Activated CD4-positive, alpha-beta T cell treated with anti-CD3 and anti-CD28 coated beads, Interleukin-2, Interleukin-6, amounts not matched to agents 100 ng/mL and 50 ng/mL, durations not matched to agents 16 hours and 8 hours (primary cell): ENCODE data around the gene DHRS4L2.
A peak's percentile ranks its signal among the peaks of the same experiment; 100 is the strongest.
"Not testable (repeated sequence)": the region's sequence is repeated elsewhere in the genome, so short reads cannot be mapped to it uniquely, and the experiment has no call there.

Experiments
- DNase-seq: peaks from one replicate; pipeline ENCODE4 v3.0.0-alpha.2; 2020

DHRS4L2 gene

DNA sequence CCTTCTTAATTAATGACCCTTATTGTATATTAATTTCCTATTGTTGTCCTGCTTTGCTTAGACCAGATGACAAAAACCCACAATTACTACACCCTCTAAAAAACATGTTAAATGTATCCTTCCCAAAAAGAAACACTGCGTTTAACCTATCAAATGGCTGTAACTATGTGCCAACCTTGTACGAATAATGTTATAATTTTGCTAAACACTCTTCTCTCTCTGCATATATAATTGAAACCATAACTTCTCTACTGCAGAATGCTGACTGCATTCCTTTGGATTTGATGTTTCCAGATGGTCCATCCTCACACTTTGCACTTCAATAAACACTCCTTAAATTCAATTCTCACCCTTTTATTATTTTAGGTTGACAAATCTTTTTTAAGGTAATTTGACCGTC is 31.8 kb downstream of the DHRS4L2 start:
- DNase-seq: not testable (repeated sequence)

DNA sequence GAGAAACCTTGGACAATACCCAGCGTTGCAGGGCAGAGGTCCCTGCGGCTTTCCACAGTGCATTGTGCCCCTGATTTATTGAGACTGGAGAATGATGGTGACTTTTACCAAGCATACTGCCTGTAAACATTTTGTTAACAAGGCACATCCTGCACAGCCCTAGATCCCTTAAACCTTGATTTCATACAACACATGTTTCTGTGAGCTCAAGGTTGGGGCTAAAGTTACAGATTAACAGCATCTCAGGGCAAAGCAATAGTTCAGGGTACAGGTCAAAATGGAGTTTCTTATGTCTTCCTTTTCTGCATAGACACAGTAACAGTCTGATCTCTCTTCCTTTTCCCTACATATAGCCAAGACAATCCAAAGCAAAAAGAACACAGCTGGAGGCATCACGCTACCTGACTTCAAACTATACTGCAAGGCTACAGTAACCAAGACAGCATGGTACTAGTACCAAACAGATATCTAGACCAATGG is 36.2 kb downstream of the DHRS4L2 start:
- DNase-seq: not testable (repeated sequence)

DNA sequence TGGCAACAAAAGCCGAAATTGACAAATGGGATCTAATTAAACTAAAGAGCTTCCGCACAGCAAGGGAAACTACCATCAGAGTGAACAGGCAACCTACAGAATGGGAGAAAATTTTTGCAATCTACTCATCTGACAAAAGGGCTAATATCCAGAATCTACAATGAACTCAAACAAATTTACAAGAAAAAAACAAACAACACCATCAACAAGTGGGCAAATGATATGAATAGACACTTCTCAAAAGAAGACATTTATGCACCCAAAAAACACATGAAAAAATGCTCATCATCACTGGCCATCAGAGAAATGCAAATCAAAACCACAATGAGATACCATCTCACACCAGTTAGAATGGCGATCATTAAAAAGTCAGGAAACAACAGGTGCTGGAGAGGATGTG is 41.0 kb downstream of the DHRS4L2 start:
- DNase-seq: not testable (repeated sequence)

DNA sequence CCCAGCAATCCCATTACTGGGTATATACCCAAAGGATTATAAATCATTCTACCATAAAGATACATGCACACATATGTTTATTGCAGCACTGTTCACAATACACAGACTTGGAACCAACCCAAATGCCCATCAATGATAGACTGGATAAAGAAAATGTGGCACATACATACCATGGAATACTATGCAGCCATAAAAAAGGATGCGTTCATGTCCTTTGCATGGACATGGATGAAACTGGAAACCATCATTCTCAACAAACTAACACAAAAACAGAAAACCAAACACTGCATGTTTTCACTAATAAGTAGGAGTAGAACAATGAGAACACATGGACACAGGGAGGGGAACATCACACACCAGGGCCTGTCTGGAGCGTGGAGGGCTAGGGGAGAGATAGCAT is 42.6 kb downstream of the DHRS4L2 start:
- DNase-seq: not testable (repeated sequence)

DNA sequence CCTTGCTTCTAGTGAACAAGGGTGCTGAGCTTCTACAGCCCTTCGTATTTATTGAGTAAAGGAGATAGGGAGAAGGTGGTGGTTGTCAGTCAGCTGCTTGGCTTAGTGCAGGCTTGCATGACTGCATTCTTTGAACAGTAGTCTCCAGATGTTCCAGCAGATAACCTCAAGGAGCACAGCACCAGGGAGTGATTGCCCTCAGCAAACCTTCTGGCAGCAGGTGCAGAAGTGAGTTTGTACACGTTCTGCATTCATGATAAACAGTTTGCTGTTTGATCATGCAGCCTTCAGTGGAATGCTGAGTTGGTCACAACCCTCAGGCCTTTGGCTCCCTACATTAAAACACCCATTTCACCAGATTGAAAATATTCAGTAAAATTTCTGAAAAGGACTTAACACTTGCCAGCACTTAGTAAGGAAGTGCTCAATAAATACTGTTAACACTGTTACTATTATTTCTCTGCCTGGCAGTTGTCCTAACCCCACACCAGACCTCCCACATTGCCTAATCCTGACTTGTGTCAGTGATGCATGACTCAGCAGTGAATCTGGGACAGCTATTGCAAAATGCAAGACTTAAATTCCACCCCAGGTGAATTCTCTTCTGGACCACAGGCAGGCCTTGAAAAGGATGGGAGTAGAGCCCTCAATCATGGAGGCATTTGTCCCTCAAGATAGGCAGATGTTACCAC is 44.1 kb downstream of the DHRS4L2 start:
- no peak for DNase-seq

DNA sequence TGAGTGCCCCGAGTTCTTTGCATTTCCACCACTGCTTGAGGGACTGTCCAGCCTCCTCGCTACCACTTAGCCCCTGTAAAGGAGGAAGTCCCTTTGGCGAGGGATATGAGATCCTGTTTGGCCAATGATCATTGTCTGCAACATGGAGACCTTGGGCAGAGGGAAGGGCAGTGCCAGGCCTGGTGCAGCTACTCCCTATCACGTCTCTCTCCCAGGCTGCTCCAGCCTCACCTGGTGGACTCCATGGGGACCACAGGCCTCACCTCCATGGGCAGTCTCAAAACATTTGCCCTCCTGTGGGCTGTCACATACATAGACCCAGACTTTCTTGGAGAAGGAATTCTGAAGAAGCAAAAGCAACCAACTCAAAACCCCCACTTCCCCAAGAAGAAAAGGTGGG is 47.0 kb downstream of the DHRS4L2 start:
- DNase-seq: not testable (repeated sequence)

DNA sequence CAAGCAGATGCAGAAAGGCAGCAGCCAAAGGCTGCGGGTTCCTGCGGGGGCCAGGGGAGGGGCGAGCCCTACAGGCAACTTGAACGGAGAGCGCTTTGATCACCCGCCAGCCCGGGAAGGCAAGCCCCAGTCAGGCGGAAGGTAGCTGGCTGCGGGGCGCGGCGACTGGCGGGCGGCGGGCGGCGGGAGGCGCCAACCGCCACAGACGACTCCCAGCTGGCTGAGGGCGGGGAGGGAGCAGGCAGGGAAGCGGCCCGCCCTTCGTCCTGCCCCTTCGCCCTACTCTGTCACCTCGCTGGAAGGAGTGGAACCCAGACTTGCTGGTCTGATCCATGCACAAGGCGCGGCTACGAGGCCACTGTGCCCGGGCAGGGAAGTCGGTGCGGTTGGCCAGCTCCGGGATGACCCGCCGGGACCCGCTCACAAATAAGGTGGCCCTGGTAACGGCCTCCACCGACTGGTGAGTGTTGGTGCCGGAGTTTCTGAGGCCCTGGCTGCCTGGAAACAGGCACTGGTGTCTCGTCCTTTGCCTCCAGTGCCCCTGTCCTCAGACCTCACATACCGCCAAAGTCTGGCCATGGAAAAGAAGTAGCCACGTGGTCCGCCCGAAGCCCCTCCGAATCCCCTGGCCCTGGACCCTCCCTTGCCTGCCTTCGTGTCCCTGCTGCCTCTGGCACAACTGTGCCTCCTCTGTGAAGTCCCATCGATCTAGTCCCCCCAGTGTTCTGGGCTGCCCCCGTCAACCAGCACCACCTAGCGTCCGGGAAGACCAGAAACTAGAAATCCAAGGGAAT is 47.6 kb downstream of the DHRS4L2 start:
- peak; percentile 76 for DNase-seq

DNA sequence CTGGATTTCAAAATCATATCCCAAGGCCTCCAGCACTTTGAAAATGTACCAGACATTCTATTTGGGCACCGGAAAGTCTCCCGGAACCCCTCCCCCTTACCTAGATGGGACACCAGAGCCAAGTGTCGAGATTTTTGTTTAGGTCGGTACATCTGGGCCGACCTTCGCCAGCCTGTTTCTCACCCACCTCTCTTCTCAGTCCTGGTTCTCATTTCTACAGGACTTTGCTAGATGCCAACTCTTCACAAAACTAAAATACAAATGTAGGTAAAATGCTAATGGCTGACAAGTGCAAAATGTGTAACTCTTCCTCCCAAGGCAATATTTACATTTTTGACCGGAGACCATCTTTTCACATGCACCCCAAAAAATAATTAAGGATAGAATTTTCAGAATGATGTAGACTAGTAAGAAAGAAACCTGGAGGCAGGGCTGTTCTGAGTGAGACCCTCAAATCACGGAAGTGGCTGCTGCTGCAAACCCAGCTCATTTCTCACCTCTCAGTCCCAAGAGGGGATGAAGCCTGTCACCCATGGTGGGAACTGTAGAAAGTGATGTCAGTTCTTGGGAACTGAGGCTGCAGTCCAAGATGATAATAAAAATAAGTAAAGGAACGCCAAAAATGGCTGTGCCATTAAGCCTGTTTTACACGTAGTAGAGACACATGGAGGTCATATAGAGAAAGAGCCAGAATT is 48.4 kb downstream of the DHRS4L2 start:
- not testable (repeated sequence) for DNase-seq

DNA sequence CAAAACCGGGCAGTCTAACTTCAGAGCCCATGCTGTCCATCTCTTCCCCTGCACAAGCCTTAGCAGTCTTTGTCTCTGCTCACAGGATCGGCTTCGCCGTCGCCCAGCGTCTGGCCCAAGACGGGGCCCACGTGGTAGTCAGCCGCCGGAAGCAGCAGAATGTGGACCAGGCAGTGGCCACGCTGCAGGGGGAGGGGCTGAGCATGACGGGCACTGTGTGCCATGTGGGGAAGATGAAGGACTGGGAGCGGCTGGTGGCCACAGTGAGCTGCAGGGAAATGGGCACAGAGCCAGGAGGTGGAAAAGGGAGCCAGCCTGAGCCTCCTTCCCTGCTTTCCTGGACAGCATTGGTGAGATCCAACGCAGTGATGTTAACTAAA is 48.9 kb downstream of the DHRS4L2 start:
- no peak for DNase-seq

DNA sequence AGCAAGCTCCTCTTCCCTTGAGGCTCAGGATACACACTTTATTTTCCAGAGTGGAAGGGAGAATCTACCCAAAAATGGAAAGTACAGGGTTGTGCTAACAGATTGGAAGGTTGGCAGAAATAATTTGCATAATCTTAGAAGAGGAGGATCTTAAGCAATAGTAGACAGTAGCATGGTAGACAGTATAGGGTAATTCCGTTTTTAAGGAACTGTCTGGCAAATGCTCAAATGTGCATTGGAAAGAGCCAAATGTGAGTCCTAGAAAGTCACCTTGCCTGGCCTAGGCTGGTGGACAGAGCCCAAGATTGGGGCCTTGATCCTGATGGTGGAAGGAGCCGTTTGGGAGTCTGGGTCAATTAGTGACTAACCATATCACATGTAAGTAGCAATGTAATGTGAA is 50.0 kb downstream of the DHRS4L2 start:
- DNase-seq: no peak

DNA sequence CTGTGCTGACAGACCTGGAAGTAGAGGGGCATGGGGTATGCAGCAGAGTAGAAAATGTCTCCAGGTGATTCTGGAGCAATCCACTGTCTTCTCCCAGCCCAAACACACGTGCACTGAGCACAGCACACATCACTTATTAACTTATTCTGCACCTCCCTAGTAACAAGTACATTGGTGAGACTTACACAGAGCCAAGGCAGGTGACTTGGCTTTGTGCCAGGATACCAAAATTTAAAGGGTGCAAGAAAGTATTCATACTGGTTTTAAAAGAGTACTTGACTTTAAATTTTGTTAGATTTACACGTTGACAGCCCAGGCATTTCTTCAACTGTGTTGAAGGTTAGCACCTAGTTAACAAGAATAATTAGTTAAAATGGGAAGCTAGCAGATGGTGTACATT is 52.0 kb downstream of the DHRS4L2 start:
- DNase-seq: no peak

DNA sequence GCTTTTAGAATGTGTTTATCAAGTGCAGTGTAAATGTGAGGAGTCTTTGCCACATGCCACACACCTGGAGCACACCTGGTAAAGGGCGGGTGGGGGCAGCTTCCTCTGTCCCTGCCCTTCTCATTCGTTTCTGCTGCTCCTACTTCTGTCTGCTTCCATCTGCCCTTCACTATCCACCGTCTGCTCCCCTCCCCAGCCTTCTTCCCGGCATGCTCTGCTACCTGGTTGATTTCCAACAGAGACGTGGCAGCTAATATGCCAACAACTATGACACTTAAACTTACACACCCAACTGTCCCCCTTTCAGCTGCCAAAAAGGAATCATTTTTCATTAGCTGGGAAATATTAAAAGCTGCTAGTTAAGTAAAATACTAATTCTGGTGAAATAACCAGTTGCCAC is 54.0 kb downstream of the DHRS4L2 start:
- no peak for DNase-seq

DNA sequence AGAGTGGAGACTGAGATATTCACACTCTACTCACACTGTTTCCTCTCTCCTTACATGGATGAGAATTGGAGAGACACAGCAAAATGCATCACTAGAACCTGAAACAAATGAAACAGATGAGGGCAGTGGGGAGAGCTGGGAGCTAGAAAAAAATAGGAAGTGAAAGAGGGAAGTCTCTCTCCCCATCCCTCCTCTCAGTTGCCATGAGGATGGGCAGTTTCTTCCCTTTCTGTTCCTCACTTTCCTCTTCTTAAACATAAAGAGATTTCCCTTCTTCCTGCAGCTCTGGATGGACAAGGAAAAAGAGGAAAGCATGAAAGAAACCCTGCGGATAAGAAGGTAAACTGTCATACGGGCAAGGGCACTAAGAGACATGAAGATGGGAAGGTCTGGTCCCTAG is 60.3 kb downstream of the DHRS4L2 start:
- DNase-seq: not testable (repeated sequence)

DNA sequence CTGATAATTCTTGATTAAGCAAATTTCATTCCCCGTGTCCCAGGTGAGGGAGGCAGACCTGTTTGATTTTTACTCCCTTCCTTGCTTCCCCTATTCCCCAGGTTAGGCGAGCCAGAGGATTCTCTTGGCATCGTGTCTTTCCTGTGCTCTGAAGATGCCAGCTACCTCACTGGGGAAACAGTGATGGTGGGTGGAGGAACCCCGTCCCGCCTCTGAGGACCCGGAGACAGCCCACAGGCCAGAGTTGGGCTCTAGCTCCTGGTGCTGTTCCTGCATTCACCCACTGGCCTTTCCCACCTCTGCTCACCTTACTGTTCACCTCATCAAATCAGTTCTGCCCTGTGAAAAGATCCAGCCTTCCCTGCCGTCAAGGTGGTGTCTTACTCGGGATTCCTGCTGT is 62.0 kb downstream of the DHRS4L2 start:
- DNase-seq: not testable (repeated sequence)

DNA sequence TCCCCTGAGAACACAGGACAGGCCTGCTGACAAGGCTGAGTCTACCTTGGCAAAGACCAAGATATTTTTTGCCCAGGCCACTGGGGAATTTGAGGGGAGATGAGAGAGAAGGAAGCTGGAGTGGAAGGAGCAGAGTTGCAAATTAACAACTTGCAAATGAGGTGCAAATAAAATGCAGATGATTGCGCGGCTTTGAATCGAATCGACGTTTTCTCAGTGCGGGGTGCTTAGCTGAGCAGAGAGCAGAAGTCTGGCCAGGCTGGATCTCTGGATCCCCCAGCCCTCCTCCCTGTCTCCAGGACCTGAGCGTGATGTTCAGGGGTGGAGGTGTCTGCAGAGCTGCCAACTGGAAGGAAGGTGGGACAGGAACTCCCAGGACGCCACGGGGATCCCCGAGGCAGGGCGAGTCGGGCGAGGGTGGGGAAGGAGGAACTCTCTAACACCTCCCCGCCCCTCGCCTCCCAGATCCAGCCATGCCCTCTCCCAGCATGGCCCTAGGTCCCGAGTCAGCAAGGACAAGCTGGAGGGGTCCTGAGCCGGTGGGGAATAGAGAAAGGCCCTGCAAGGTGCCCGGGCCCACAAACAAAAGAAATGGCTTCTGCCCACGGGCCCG is 62.6 kb downstream of the DHRS4L2 start:
- no peak for DNase-seq

DNA sequence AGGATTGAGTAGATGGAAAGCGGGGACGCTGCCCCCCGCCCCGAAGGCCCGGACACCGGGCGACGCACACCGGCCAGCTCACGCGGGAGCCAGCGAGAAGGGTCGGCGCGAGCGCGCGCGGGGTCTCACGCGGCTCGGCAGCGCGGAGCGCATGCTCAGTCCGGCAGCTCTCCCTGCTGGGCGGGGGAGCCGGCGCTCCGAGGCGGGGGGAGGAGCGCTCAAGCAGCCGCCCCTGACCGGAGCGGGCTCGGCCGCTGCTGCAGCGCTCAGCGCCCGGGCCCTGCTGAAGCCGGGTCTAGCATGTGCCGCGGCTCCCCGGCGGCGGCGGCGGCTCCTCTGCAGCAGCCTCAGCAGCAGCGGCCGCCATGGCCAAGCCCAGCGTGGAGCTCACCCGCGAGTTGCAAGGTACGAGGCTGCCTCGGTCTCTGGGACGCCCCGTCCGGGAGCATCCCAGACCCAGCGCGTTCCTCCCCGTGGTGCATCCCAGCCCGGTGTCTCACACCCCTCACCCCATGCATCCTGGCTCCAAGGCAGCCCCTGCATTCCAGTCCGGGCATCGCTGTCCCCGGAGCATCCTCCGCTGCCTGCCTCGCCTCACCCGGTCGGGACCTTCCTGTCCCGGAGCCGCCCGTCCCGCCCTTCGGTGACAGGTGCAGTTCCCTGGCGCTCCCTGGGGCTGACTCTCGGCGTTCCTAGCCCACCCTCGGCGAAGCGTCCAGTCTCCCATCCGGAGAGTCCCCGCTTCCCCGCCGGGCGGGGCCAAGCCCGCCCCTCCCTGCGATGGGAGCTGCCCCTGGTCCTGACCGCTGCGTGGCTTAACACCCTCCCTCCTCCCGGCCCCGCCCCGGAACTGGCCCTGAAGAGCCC is 63.3 kb downstream of the DHRS4L2 start, which contains the start of gene CARMIL3:
TSS of gene CARMIL3 (plus strand) at position 221 of the 867 bp plus-strand sequence. CDS start at position 366, 145 bp downstream.
- peak; percentile 70 for DNase-seq

DNA sequence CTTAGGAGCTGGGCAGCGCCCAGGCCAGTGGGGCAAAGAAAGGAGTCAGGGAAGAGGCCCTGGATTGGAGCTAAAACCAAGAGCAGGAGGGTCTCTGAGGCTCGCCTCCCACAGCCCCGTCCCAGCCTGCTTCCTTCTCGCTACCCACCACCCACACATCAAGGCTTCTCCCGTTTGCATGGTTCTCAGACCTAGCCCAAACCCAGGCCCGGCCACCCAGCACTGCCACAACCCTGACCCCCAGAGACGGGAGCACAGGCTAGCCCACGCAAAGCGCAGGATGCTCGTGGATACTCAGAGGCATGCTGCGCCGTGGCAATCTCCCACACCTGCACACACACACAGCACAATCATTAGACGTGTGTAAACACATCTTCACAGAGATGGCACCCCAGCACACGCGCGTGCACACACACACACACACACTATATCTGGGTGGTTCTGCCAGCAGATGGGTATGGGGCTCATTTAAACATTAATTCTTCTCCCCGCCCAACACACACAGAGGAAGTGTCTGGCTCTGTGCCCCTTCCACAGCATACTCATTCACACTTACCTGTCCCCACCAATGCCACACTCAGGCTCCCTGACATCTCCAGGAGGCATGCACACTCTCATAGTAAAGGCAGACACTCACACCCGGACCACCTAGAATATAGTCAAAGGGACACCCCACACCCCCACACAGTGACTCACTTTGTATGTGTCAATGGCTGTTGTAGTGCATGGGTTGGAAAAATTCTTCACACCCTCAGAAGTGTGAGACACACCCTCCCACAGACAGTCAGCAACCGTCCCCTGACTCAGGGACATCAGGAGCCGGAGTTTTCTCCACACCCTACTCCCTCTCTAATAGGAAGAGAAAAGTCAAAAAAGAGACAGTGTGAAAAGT is 64.2 kb downstream of the DHRS4L2 start:
- peak; percentile 63 for DNase-seq

DNA sequence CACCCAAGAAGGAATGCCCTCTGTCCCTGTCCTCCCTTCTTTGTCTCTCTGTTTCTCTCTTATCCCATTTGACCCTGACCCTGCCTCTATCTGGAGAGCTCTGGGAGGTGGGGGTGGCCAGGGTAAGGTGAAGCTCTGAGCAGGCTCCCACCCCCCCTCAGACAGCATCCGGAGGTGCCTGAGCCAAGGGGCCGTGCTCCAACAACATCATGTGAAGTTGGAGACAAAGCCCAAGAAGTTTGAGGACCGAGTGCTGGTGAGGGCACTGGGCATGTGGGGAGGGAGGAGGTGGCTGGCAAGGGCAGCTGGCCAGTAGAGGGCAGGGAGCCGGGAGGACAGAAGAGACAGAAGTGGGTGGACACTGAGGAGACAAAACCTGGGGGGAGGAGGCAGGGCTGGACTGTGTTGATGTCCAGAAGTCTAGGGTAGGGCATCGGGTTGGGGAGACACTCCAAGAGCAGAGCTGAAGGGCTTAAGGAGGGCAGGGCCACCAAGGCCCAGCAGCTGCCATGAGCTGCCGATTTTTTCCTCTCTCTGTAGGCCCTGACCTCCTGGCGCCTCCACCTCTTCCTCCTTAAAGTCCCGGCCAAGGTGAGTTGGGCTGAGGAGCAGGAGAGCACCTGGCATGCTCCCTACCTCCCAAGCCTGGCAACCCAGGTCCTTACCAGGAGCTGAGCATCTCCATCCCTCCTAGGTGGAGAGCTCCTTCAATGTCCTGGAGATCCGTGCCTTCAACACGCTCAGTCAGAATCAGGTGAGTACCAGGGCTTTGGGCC is 65.0 kb downstream of the DHRS4L2 start:
- DNase-seq: no peak

DNA sequence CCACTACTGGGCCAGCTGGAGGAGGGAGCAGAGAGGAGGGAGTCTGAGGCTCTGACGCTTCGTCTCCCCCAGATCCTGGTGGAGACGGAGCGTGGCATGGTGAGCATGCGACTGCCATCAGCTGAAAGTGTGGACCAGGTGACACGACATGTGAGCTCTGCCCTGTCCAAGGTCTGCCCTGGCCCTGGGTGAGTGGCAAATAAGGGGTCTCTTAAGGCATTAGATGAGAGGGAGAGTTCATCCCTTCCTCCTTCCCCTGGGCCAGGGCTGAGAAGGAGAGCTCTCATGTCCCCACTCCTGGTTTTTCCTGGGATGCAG is 65.6 kb downstream of the DHRS4L2 start:
- no peak for DNase-seq

DNA sequence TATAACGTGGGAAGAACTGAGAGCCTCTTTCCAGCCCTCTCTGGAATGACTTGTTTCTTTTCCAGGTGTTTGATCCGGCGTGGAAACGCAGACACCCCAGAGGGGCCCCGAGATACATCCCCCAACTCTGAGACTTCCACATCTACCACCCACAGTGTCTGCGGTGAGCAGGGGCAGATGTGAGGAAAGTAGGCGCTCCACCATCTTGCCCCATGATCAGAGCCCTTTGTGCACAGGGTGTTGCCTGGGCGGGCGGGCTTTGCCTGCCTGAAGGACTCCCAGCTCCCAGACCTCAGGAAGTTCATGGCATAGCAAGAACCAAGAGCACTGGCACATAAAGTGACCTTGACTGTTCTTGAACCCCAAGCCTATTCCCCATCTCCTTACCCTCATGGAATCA is 65.9 kb downstream of the DHRS4L2 start:
- no peak for DNase-seq
